GM18867 (cell line): ENCODE results near the gene ALOX12B.
"Not testable (repeated sequence)": the region's sequence is repeated elsewhere in the genome, so short reads cannot be mapped to it uniquely, and the experiment has no call there.

Experiments
- ATAC-seq: cut with Tn5 transposase; IDR thresholded peaks from one replicate; pipeline ENCODE4 v1.9.1; 2021; ENCODE audit warnings: mild to moderate bottlenecking, moderate library complexity; ENCODE audit not compliant: unreplicated experiment

Gene ALOX12B

DNA sequence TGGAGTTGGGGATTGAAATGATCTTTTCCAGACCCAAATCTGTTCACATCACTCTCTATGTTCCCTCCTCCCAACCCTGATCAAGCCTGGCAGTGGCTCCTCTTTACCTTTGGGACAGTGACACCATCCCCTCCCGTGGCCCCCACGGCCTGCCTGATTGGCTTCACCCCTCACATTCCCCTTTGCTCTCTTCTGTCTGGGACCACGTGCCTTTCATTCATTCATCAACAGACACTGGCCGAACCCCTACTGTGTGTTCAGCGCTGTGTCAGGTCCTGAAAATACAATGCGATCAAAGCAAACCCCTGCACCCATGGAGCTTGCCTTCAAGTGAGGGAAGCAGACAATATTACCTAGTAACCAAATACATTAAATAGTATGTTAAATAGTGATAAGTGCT lies 2.2 kb upstream of the ALOX12B start:
- no peak for ATAC-seq

DNA sequence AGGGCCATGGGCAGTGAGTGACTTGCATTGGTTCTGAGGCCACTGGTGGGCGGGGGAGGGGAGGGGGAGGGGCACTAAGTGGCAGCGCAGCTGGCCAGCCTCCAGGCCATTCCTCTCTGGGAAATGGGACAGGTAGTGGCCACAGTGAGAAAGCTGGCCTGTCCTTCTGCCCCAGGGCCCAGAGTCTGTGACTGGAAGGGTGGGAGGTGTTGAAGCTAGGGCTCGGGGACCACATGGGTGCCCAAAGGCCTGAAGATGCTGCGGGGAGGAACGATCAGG lies 375 bp upstream of the ALOX12B start:
- ATAC-seq: no peak

GRCh38 chr17:8084250-8084649 lies 3.3 kb downstream of the ALOX12B start:
- ATAC-seq: no peak

DNA sequence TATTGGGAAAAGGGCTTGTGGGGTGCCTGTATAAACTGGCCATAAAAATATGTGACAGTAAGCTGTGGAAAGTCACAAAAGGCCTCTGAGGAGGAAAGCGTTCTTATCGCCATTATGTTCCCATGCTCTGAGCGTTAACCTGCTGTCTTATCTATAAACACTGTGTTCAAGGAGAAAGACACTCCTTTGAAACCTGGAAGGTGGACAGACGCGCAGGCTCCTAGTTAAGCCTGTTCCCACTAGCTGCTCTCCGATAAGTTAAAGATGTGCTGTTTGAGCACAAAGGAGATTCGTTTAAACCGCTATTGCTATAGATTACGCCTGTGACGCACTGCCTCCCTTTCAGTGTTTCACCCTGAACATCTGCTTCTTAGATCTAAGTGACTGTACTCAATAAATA lies 5.2 kb downstream of the ALOX12B start:
- no peak for ATAC-seq

GRCh38 chr17:8081876-8082275 lies 5.6 kb downstream of the ALOX12B start:
- no peak for ATAC-seq

GRCh38 chr17:8080799-8081219 lies 6.7 kb downstream of the ALOX12B start:
- no peak for ATAC-seq

DNA sequence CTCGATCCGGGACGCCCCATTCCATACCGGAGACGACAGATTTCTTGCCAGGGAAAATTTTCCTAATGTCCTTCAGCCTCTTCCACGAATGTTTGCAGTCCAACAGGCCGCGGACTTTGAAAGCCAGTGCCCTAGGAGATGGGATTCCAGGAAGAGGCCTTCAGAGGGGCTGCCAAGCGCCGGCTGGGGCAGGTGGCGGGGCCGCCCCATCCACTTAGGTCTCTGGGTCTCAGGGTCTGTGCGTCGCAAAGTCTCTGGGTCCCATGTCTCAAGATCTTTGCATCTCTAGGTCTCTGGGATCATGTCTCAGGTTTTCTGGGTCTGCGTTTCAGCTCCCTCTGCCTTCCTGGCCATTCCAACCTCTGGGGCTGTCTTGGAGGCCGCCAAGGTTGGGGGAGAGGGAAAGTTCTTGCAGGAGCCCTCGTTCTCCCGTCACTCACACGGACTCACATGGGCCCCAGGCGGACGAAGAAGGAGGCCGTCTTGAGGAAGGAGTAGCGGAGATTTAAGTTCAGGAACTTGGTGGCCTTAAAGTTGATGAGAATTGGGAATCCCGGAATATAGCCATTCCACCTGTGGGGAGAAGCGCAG lies 7.2 kb downstream of the ALOX12B start:
- ATAC-seq: no peak

GRCh38 chr17:8079291-8080207 lies 8.0 kb downstream of the ALOX12B start:
- ATAC-seq: peak; percentile 68

DNA sequence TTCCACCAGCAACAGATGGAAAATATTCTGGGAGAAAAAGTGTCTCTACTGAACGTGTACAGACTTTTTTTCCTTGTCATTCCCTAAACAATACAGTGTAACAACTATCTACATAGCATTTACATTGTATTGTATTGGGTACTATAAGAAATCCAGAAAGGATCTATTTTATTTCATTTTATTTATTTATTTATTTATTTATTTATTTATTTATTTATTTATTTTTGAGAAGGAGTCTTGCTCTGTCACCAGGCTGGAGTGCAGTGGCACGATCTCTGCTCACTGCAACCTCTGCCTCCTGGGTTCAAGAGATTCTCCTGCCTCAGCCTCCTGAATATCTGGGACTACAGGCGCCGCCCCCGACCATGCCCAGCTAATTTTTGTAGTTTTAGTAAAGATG lies 9.6 kb downstream of the ALOX12B start:
- ATAC-seq: not testable (repeated sequence)

GRCh38 chr17:8076502-8077266 lies 10.8 kb downstream of the ALOX12B start:
- no peak for ATAC-seq

GRCh38 chr17:8075574-8076342 lies 11.8 kb downstream of the ALOX12B start:
- ATAC-seq: no peak

GRCh38 chr17:8075081-8075480 lies 12.4 kb downstream of the ALOX12B start:
- ATAC-seq: no peak

DNA sequence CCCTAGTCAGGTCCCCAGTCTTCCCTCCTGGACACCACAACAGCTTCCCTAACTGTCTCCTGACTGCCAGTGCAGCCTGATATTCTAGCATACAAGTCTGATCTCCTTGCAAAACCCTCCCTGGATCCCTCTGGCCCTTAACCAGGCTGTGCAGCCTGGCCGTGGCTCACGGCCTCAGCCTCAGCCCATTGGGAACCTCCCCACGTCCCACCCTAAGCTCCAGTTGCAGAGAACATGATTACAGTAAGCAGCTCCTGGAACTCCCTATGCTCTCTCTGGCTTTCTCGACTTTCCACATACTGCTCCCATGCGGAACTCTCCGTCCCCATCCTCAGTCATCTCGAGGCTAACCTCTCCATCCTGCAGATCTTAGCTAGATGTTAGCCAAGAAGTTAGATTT lies 13.0 kb downstream of the ALOX12B start:
- ATAC-seq: no peak

DNA sequence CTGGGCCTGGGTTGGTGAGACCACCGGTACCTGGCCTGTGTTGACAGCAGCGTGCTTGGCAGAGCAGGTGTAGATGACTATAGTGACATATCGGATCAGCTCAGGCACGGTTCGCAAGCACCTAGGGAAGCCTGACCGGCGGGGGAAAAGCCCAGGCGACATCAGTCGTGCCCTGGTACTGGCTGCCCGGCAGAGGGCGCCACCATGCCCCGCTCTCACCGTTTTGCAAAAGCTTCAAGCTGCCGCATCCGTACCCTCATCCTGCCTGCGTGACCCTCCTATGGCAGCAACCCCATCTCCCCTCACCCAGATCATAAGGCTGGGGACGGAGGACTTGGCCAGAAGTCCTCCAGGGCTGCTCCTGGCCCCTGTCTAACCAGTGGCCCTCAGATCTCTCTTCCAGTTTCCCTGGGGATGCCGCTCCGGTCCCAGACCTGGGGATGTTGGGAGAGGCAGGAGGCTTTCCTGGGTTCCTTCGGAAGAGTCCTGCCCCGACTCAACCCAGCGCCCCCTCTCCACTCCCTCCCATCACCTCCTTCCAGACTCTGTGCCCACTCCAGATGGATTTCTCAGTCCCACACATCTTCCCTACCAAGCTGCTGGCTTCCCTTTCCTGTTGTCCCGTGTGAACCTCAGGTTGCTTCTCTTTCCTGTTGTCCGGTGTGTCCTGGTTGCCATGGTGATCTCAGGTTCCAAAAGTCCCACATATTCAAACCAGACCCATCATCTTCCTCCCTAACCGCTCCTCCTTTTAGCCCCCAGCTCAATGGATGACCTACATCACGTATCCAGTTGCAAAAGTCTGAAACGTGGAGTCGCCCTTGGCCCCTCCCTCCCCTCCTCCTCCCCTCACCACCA lies 13.7 kb downstream of the ALOX12B start:
- ATAC-seq: no peak

DNA sequence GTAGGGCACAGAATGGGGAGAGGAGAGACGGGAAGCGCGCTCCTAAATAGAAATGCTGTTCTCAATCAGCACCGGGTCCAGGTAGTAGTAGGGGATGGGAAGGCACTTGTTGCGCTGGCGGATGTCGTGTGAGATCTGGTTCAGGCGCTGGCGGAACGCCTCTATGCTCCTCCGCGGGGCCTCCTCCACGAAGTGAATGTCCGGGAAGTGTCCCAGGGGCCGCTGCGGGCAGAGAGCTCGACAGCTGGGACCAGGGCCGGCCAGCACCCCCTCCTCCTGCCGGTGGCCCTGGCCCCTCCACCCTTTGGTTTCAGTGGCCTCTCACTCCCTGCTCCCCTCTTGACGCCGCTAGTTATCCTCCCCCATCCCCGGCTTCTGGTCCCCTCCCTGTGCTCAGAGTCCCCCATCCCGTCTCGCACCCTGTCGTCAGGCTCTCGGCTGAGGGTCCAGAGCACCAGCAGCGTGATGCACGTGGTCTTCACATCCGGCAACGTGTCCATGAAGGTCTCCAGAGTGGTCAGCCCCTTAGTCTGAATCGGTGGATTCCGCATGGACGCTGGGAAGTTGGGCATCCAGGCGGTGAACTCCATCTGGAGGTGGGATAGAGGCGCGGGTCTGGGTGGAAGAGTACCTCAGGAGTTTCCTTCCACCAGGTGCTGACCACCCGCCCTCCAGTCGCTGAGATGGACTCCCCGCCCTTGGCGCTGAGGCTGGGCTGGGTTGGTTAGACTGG lies 14.6 kb downstream of the ALOX12B start:
- no peak for ATAC-seq

- no peak for ATAC-seq
Observed at GRCh38 chr17:8072341-8072728, 15.2 kb downstream of the ALOX12B start.

- no peak for ATAC-seq
Observed at GRCh38 chr17:8071496-8071895, 16.0 kb downstream of the ALOX12B start.

- no peak for ATAC-seq
Observed at GRCh38 chr17:8069587-8069860, 18.0 kb downstream of the ALOX12B start.

GRCh38 chr17:8068736-8069586 lies 18.6 kb downstream of the ALOX12B start:
- no peak for ATAC-seq
